NCI-H69 (cell line): ENCODE measurements around the gene SUGCT.

Source experiments
- DNase-seq: peaks from one replicate; lab custom pipeline; 2025; lab: John Stamatoyannopoulos, UW

Gene SUGCT

GRCh38 chr7:40777730-40778312 lies 643.0 kb downstream of the SUGCT start:
- DNase-seq: no peak

GRCh38 chr7:40780460-40780859 lies 645.7 kb downstream of the SUGCT start:
- no peak for DNase-seq

- DNase-seq: no peak
Observed at GRCh38 chr7:40782836-40783235, 648.0 kb downstream of the SUGCT start.

- no peak for DNase-seq
Observed at GRCh38 chr7:40784176-40784575, 649.4 kb downstream of the SUGCT start.

GRCh38 chr7:40786909-40787308 lies 652.1 kb downstream of the SUGCT start:
- DNase-seq: no peak

- DNase-seq: no peak
Observed at GRCh38 chr7:40793132-40793531, 658.3 kb downstream of the SUGCT start.

- no peak for DNase-seq
Observed at GRCh38 chr7:40795607-40796006, 660.8 kb downstream of the SUGCT start.

- no peak for DNase-seq
Observed at GRCh38 chr7:40796723-40797122, 661.9 kb downstream of the SUGCT start.

- DNase-seq: no peak
Observed at GRCh38 chr7:40798613-40799012, 663.8 kb downstream of the SUGCT start.

- no peak for DNase-seq
Observed at GRCh38 chr7:40799493-40800403, 664.9 kb downstream of the SUGCT start.

- DNase-seq: no peak
Observed at GRCh38 chr7:40800771-40801170, 666.0 kb downstream of the SUGCT start.

- no peak for DNase-seq
Observed at GRCh38 chr7:40802497-40802896, 667.7 kb downstream of the SUGCT start.

GRCh38 chr7:40804477-40805215 lies 669.8 kb downstream of the SUGCT start:
- no peak for DNase-seq

- no peak for DNase-seq
Observed at GRCh38 chr7:40805361-40805760, 670.6 kb downstream of the SUGCT start.

GRCh38 chr7:40808378-40808942 lies 673.7 kb downstream of the SUGCT start:
- DNase-seq: no peak

GRCh38 chr7:40810274-40810673 lies 675.5 kb downstream of the SUGCT start:
- no peak for DNase-seq

GRCh38 chr7:40811666-40812065 lies 676.9 kb downstream of the SUGCT start:
- DNase-seq: no peak

GRCh38 chr7:40815022-40815421 lies 680.2 kb downstream of the SUGCT start:
- no peak for DNase-seq

GRCh38 chr7:40815512-40815911 lies 680.7 kb downstream of the SUGCT start:
- no peak for DNase-seq

- no peak for DNase-seq
Observed at GRCh38 chr7:40822861-40823260, 688.1 kb downstream of the SUGCT start.

- DNase-seq: no peak
Observed at GRCh38 chr7:40824461-40824860, 689.7 kb downstream of the SUGCT start.

GRCh38 chr7:40826411-40827221 lies 691.8 kb downstream of the SUGCT start:
- DNase-seq: no peak
